Measurements from ENCODE around the gene PPA1. TPM values are rescaled to one million over a fixed set of nuclear protein-coding genes. Genes with fewer than 3 reads are reported as not detected.
"Not testable (repeated sequence)": the region's sequence is repeated elsewhere in the genome, so short reads cannot be mapped to it uniquely, and the experiment has no call there.

The PPA1 gene
- total and polyA plus RNA-seq, 2 of the 4 experiments (the other 2 are of a cell fraction), result 78.6 to 102 TPM

- no TSS peak for BruUV-seq (replicated peaks)
- ChIA-PET POLR2A (ENCODE audit: unreplicated experiment) (no interaction called here), CTCF (interaction anchor here (0.6 kb wide), 1 partner anchor 221 kb away, joined by 3 read pairs; no protein-coding TSS in a partner anchor)
- H3K9me1 ChIP-seq (ENCODE audit: insufficient read depth, low read length), result no peaks in the 10 kb centered on the region
- no peak for TF ChIP-seq CHD1 (IDR thresholded peaks at IDR 0.05; ENCODE audit: low read depth, low read length)
- TF ChIP-seq BHLHE40 (IDR thresholded peaks at IDR 0.05; ENCODE audit: low read depth, low read length), result no peak
- TF ChIP-seq CTCF (conservative IDR thresholded peaks at IDR 0.05; ENCODE audit: low read depth, low read length), result no peak
- no peak for TF ChIP-seq MXI1 (IDR thresholded peaks at IDR 0.05; ENCODE audit: borderline replicate concordance, low read depth, low read length)
- no peak for TF ChIP-seq RCOR1 (IDR thresholded peaks at IDR 0.05; ENCODE audit: insufficient replicate concordance, low read length)
- TF ChIP-seq MAZ (IDR thresholded peaks at IDR 0.05; ENCODE audit: borderline replicate concordance, low read depth, low read length), result no peak
- TF ChIP-seq CEBPB (IDR thresholded peaks at IDR 0.05; ENCODE audit: low read depth, low read length), result no peak
- no peak overlapping the region for H3K56ac ChIP-seq (ENCODE audit: extremely low read depth, insufficient read depth, low read length)
- H3K36me3 ChIP-seq (ENCODE audit: control insufficient read depth, insufficient read depth, low read length), result no peaks in the 10 kb centered on the region
- dilution Hi-C loops (cut with HindIII; ENCODE audit: low sequenced_read_pairs, unreplicated experiment) (no loop called here), intact Hi-C loops (cut with micrococcal nuclease) (no loop called here), in situ Hi-C loops (cut with MboI; ENCODE audit: low sequenced_read_pairs) (no loop called here)
- no peak overlapping the region for H3K23ac ChIP-seq (ENCODE audit: low read depth, low read length)
- no peak overlapping the region for H3K4me3 ChIP-seq (ENCODE audit: insufficient read depth, low read depth, low read length)
- H4K91ac ChIP-seq (ENCODE audit: insufficient read depth, low read depth, low read length), result no peak overlapping the region
- no peak overlapping the region for H2BK20ac ChIP-seq (ENCODE audit: low read depth, low read length)
- no peak overlapping the region for H4K8ac ChIP-seq (ENCODE audit: low read depth in 2 of 2, low read length in 2 of 2)
- H3K4me1 ChIP-seq (ENCODE audit: control insufficient read depth, insufficient read depth, low read length), result peaks cover 3% of the 10 kb centered on the region
- no peak overlapping the region for H3K4me2 ChIP-seq (ENCODE audit: low read depth, low read length)
- no peak overlapping the region for H2AK5ac ChIP-seq (ENCODE audit: low read depth, low read length)
- no peak overlapping the region for H2AK9ac ChIP-seq (replicated peaks; ENCODE audit: low read depth, low read length, poor library complexity)
- no peak overlapping the region for H3K9ac ChIP-seq (ENCODE audit: low read depth, low read length)
- H2BK120ac ChIP-seq (ENCODE audit: low read depth, low read length), result no peak overlapping the region
- no peak overlapping the region for H3K18ac ChIP-seq (ENCODE audit: low read depth, low read length)
- peaks cover 6% of the 10 kb centered on the region for H3K27me3 ChIP-seq (ENCODE audit: control insufficient read depth, insufficient read depth, low read length)
- no CpG with 5 or more reads among the region's 2 CpGs for WGBS, 2 experiments (ENCODE audit: extremely low coverage in 2 of 2, insufficient read length in 1 of 2)
- DNase-seq (no peak), ATAC-seq (ENCODE audit: low read depth) (no peak)
- H3K27ac ChIP-seq (ENCODE audit: insufficient read depth, low read length), result no peak overlapping the region
- no peak overlapping the region for H3K4ac ChIP-seq (ENCODE audit: low read depth, low read length)
- no peaks in the 10 kb centered on the region for H3K79me1 ChIP-seq (ENCODE audit: low read depth in 1 of 2, low read length in 2 of 2)
- peaks cover 7% of the 10 kb centered on the region for H3K9me3 ChIP-seq (ENCODE audit: control insufficient read depth, insufficient read depth, low read length)
- H3K14ac ChIP-seq (replicated peaks; ENCODE audit: low read depth, low read length), result no peak overlapping the region
- H2BK15ac ChIP-seq (ENCODE audit: low read depth, low read length), result no peak overlapping the region
- H2AFZ ChIP-seq (replicated peaks; ENCODE audit: low read length, poor library complexity), result no peak overlapping the region
- H4K20me1 ChIP-seq (ENCODE audit: insufficient read depth, low read length), result no peaks in the 10 kb centered on the region
- no peak overlapping the region for H2BK5ac ChIP-seq (ENCODE audit: low read depth, low read length, poor library complexity, severe bottlenecking)
- no peak overlapping the region for H4K5ac ChIP-seq (ENCODE audit: low read depth, low read length)
These were observed 49.9 kb downstream of the PPA1 start for GRCh38 chr10:70183304-70183703.

- H2BK15ac ChIP-seq (ENCODE audit: low read depth, low read length); BruUV-seq (replicated peaks); H3K9me1 ChIP-seq (ENCODE audit: insufficient read depth, low read length); CTCF ChIA-PET; H4K91ac ChIP-seq (ENCODE audit: insufficient read depth, low read depth, low read length); H3K27me3 ChIP-seq (ENCODE audit: control insufficient read depth, insufficient read depth, low read length); H4K5ac ChIP-seq (ENCODE audit: low read depth, low read length); H3K4ac ChIP-seq (ENCODE audit: low read depth, low read length); H4K8ac ChIP-seq (ENCODE audit: low read depth in 2 of 2, low read length in 2 of 2); H3K4me2 ChIP-seq (ENCODE audit: low read depth, low read length); intact Hi-C loops (cut with micrococcal nuclease); H3K79me1 ChIP-seq (ENCODE audit: low read depth in 1 of 2, low read length in 2 of 2); H3K36me3 ChIP-seq (ENCODE audit: control insufficient read depth, insufficient read depth, low read length); H2BK120ac ChIP-seq (ENCODE audit: low read depth, low read length); H2BK20ac ChIP-seq (ENCODE audit: low read depth, low read length); ATAC-seq (ENCODE audit: low read depth); H3K27ac ChIP-seq (ENCODE audit: insufficient read depth, low read length); H2AFZ ChIP-seq (replicated peaks; ENCODE audit: low read length, poor library complexity); DNase-seq; H3K23ac ChIP-seq (ENCODE audit: low read depth, low read length); H2AK5ac ChIP-seq (ENCODE audit: low read depth, low read length); POLR2A ChIA-PET (ENCODE audit: unreplicated experiment); H3K4me3 ChIP-seq (ENCODE audit: insufficient read depth, low read depth, low read length); H3K9me3 ChIP-seq (ENCODE audit: control insufficient read depth, insufficient read depth, low read length); dilution Hi-C loops (cut with HindIII; ENCODE audit: low sequenced_read_pairs, unreplicated experiment); H2AK9ac ChIP-seq (replicated peaks; ENCODE audit: low read depth, low read length, poor library complexity); H3K4me1 ChIP-seq (ENCODE audit: control insufficient read depth, insufficient read depth, low read length); H3K14ac ChIP-seq (replicated peaks; ENCODE audit: low read depth, low read length); in situ Hi-C loops (cut with MboI; ENCODE audit: low sequenced_read_pairs); H3K18ac ChIP-seq (ENCODE audit: low read depth, low read length); H3K9ac ChIP-seq (ENCODE audit: low read depth, low read length); H2BK5ac ChIP-seq (ENCODE audit: low read depth, low read length, poor library complexity, severe bottlenecking); H4K20me1 ChIP-seq (ENCODE audit: insufficient read depth, low read length); H3K56ac ChIP-seq (ENCODE audit: extremely low read depth, insufficient read depth, low read length): not testable (repeated sequence)
- no CpG with 5 or more reads among the region's 8 CpGs for WGBS, 2 experiments (ENCODE audit: extremely low coverage in 2 of 2, insufficient read length in 1 of 2)
These were observed 54.0 kb downstream of the PPA1 start for GRCh38 chr10:70179209-70179608.

Measured in IMR-90 (cell line).